GM12878 (cell line): Measurements from ENCODE around the gene CKS1B. TPM values are rescaled to one million over a fixed set of nuclear protein-coding genes. Genes with fewer than 3 reads are reported as not detected.

Source experiments
- ATAC-seq: fragments of 200-7000 bp; cut with Tn5 transposase; 3 replicates; pipeline ENCODE4 v1.9.1; 2020; ENCODE audit warnings: mild to moderate bottlenecking, moderate library complexity
- BruUV-seq: library from RNA; stranded (reverse); fragments of 400-500 nt; replicated peaks from 2 replicates; lab custom pipeline; 2021; lab: Mats Ljungman, UMichigan
- CTCF ChIA-PET: fragments of 300-600 bp; sonication (Branson Sonifier 250); formaldehyde crosslinking; extraction: SDS; loops from one replicate; lab custom pipeline; 2021; ENCODE audit warnings: inconsistent platforms; lab: Yijun Ruan, JAX
- POLR2A ChIA-PET: fragments of 350-600 bp; formaldehyde crosslinking; extraction: SDS; loops from one replicate; lab custom pipeline; 2021; ENCODE audit warnings: inconsistent platforms; lab: Charles Lee
- RAD21 ChIA-PET: fragments of 300-600 bp; sonication (Branson Sonifier 250); formaldehyde crosslinking; loops from one replicate; lab custom pipeline; 2023; ENCODE audit warnings: antibody characterized with exemption; ENCODE audit not compliant: unreplicated experiment; lab: Charles Lee
- SMC1A ChIA-PET: fragments of 300-600 bp; sonication (Branson Sonifier 250); formaldehyde crosslinking; loops from one replicate; lab custom pipeline; 2023; ENCODE audit not compliant: unreplicated experiment, uncharacterized antibody; lab: Charles Lee
- DNase-seq: peaks from one replicate; pipeline ENCODE4 v3.0.0-alpha.2; 2011; ENCODE audit warnings: low read depth, low spot score
- FAIRE-seq: peaks from 3 replicates; lab custom pipeline; 2011; peaks lifted over from hg19 to GRCh38; lab: Jason Lieb, UNC
- H2AFZ ChIP-seq: 2 replicates; pipeline ENCODE4 v1.6.0; 2011; ENCODE audit warnings: low read depth, low read length, control low read depth; ENCODE audit not compliant: control insufficient read depth
- H3K27ac ChIP-seq: 2 replicates; pipeline ENCODE4 v1.5.1; 2011; ENCODE audit warnings: control low read depth; ENCODE audit not compliant: control insufficient read depth, insufficient read depth
- H3K27me3 ChIP-seq, 2 experiments: replicated peaks in 1 of 2; 2 replicates each; pipeline versions ENCODE4 v1.6.0 to v1.6.1; 2011; ENCODE audit warnings: low read length in 1 of 2; ENCODE audit not compliant: control insufficient read depth in 2 of 2, insufficient read depth in 2 of 2
- H3K36me3 ChIP-seq, 2 experiments: 2 replicates each; pipeline ENCODE4 v1.5.1; 2011; ENCODE audit warnings: low read length in 1 of 2; ENCODE audit not compliant: control insufficient read depth in 2 of 2, insufficient read depth in 2 of 2
- H3K4me1 ChIP-seq: 2 replicates; pipeline ENCODE4 v1.6.1; 2011; ENCODE audit warnings: mild to moderate bottlenecking, low read length, moderate library complexity, mixed read lengths; ENCODE audit not compliant: control insufficient read depth, insufficient read depth
- H3K4me2 ChIP-seq: 2 replicates; pipeline ENCODE4 v1.6.0; 2011; ENCODE audit warnings: control low read depth; ENCODE audit not compliant: control insufficient read depth, insufficient read depth
- H3K4me3 ChIP-seq: fragments of 200-600 bp; sonication (generic); 2 replicates; pipeline ENCODE4 v1.5.1; 2016
- H3K79me2 ChIP-seq: 2 replicates; pipeline ENCODE4 v1.6.0; 2011; ENCODE audit warnings: low read length; ENCODE audit not compliant: control insufficient read depth, insufficient read depth
- H3K9ac ChIP-seq: 2 replicates; pipeline ENCODE4 v1.8.0; 2011; ENCODE audit warnings: low read length, control low read depth, mixed read lengths; ENCODE audit not compliant: control insufficient read depth, insufficient read depth
- H3K9me3 ChIP-seq: replicated peaks from 3 replicates; pipeline ENCODE4 v1.5.1; 2011; ENCODE audit warnings: mild to moderate bottlenecking, low read length; ENCODE audit not compliant: control insufficient read depth, insufficient read depth
- H4K20me1 ChIP-seq: 2 replicates; pipeline ENCODE4 v1.6.0; 2011; ENCODE audit not compliant: control insufficient read depth, insufficient read depth
- E4F1 ChIP-seq: fragments of 450-650 bp; IDR thresholded peaks from 2 replicates; pipeline ENCODE4 v1.6.1; 2018; ENCODE audit warnings: borderline replicate concordance, mild to moderate bottlenecking; ENCODE audit not compliant: partially characterized antibody
- EED ChIP-seq: sonication (generic); IDR thresholded peaks from 2 replicates; pipeline ENCODE4 v1.6.1; 2016; ENCODE audit warnings: antibody characterized with exemption, low read depth
- IKZF1 ChIP-seq: fragments of 450-650 bp; conservative IDR thresholded peaks from 2 replicates; pipeline ENCODE4 v1.6.1; 2017; ENCODE audit warnings: antibody characterized with exemption, mild to moderate bottlenecking
- LARP7 ChIP-seq: fragments of 450-650 bp; IDR thresholded peaks from 2 replicates; pipeline ENCODE4 v1.6.1; 2017; ENCODE audit warnings: mild to moderate bottlenecking
- MEF2B ChIP-seq: fragments of 450-650 bp; IDR thresholded peaks from 2 replicates; pipeline ENCODE4 v1.6.1; 2018; ENCODE audit warnings: mild to moderate bottlenecking, moderate library complexity; ENCODE audit not compliant: partially characterized antibody, poor library complexity, severe bottlenecking
- MTA2 ChIP-seq: fragments of 450-650 bp; IDR thresholded peaks from 2 replicates; pipeline ENCODE4 v1.6.1; 2016; ENCODE audit warnings: low read depth, mild to moderate bottlenecking, moderate library complexity
- SMAD5 ChIP-seq: IDR thresholded peaks from 2 replicates; pipeline ENCODE4 v1.6.1; 2016; ENCODE audit warnings: antibody characterized with exemption, low read depth
- SRF ChIP-seq, 2 experiments: IDR thresholded peaks; 2 replicates each; pipeline ENCODE4 v1.6.1; 2011; ENCODE audit warnings: low read depth in 2 of 2, low read length in 2 of 2, mild to moderate bottlenecking in 1 of 2, moderate library complexity in 1 of 2
- YY1 ChIP-seq: IDR thresholded peaks from 2 replicates; pipeline ENCODE4 v1.6.1; 2011; ENCODE audit warnings: low read depth, mild to moderate bottlenecking, low read length
- WGBS: methylation state at CpG from one replicate; pipeline ENCODE4 v1.1.6; 2016; ENCODE audit warnings: low lambda C conversion rate; ENCODE audit not compliant: insufficient replicate concordance, insufficient coverage; ENCODE audit errors: missing lambda C conversion rate; 5-methylcytosine and 5-hydroxymethylcytosine counted together
- in situ Hi-C: fragments of 300-500 bp; cut with MboI; formaldehyde crosslinking; loops from 9 replicates; pipeline ENCODE4 v1.14.3; 2018; ENCODE audit warnings: mixed read lengths
- intact Hi-C: fragments of 100-400 bp; cut with micrococcal nuclease; formaldehyde crosslinking; loops from one replicate; pipeline ENCODE4 v1.14.2; 2022; ENCODE audit not compliant: unreplicated experiment
- polyA plus RNA-seq, 11 experiments: library from polyadenylated mRNA; depleted of rRNA in 4 of 11; unstranded in 6 of 11; stranded (reverse) in 5 of 11; fragments of >200 nt; fragmentation: Nextera tagmentation in 4 of 11; fragmentation: Illumina TruSeq in 1 of 11; extraction: Ambion mirVana in 4 of 11; extraction: Trizol in 1 of 11; gene quantifications; 1 replicate in 1 of 11; 2 replicates in 10 of 11; pipeline versions ENCODE4 v1.2.1 to v1.2.3, GENCODE V29; 2011 to 2016; ENCODE audit warnings: inconsistent platforms in 2 of 11, missing spikeins in 2 of 11, low read depth in 1 of 11
- total RNA-seq, 4 experiments: library from RNA; depleted of rRNA in 3 of 4; stranded (reverse); fragments of >200 nt in 3 of 4; fragmentation: Illumina TruSeq in 1 of 4; extraction: Trizol in 1 of 4; gene quantifications; 2 replicates each; pipeline versions ENCODE4 v1.2.1 to v1.2.3, GENCODE V29; 2013 to 2021

The CKS1B gene
- total and polyA plus RNA-seq, 10 of the 15 experiments (the other 5 are each of a cell fraction or from before 2014, with no cell fraction given), result 125 to 608 (median 364) TPM

DNA sequence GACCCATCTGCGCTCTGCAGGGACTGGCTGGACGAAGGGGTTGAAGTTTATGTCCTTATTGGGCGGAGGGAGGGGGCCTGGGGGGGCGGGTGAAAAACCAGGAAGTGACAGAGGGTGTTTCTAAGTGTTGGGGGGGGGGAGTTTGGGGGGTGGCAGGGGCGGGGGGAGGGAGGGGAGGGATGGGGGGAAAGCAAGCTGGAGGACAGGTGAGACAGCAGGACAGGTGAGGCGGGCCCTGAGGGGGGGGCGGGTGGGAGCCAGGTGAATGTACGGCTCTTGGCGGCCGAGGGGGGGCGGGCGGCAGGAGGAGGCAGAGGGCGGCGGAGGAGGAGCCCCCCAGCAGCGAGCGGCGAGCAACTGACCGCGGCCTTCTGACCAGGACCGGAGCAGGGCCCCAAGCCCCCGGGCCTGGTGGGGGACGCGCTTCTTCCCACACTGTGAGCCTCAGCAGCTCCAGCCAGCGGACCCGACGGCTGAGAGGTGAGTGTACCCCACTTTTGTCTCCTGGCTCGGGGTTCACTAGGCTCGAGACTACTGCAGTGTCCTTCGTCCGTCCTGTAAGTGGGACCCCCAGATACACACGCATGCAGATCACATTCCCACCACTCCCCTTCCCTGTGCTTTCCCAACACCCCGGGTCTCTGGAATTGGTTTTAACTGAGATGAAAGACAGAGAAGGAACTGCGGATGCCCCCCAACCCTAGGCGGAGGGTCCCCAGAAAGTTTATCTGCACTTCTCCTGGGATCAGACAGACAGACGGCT lies 28.2 kb downstream of the CKS1B start, which contains the start of gene ZBTB7B:
Gene ZBTB7B (plus strand): TSS at position 339 of the 763 bp plus-strand sequence. CDS start 11,859 bp downstream, outside the sequence.
- FAIRE-seq (no peak), ATAC-seq (no peak; the same call in 2 of the 3 replicates), DNase-seq (no peak)
- H3K79me2 ChIP-seq, result peaks cover 52% of the 10 kb centered on the region
- H3K9me3 ChIP-seq, result no peaks in the 10 kb centered on the region
- WGBS, result 0% methylated on average over 24 of the region's 35 CpGs
- peak within 1 kb of the TSS; percentile 99 for H3K4me3 ChIP-seq
- ChIA-PET SMC1A (interaction anchor here (1.3 kb wide), 1 partner anchor 10 kb away, joined by 3 read pairs; no protein-coding TSS in a partner anchor), POLR2A (interaction anchor here (0.6 to 1.9 kb wide), 9 partner anchors 14 to 799 kb away, joined by 3 to 8 read pairs (median 4); partner anchors contain the start of genes ADAM15, FLAD1 and SHC1), RAD21 (interaction anchor here (1.1 to 3.3 kb wide), 2 partner anchors 15 to 82 kb away, joined by 5 to 14 read pairs; no protein-coding TSS in a partner anchor), CTCF (interaction anchor here (0.6 to 11.0 kb wide), 4 partner anchors 14 to 124 kb away, joined by 3 to 226 read pairs (median 30); partner anchors contain the start of genes CKS1B, FLAD1 and SHC1)
- H3K27ac ChIP-seq, result peak within 1 kb of the TSS; percentile 91
- intact Hi-C loops (loop anchor here (2.0 to 5.0 kb wide), 2 partner anchors 14 to 40 kb away; partner anchors contain the start of gene PYGO2), in situ Hi-C loops (no loop called here)
- BruUV-seq, result no TSS peak
- 0 out of 2 replicates have a peak, but pooled peaks cover 3% of the 10 kb centered on the region for H4K20me1 ChIP-seq
- H3K36me3 ChIP-seq, result no peaks in the 10 kb centered on the region; a peak in 1 of 4 replicates
- H3K27me3 ChIP-seq, result no peaks in the 10 kb centered on the region
- 0 out of 2 replicates have a peak, but pooled peaks have one; percentile 18 for TF ChIP-seq EED
- TF ChIP-seq MTA2, result peak; percentile 20; the same call in 1 of the 2 replicates
- TF ChIP-seq LARP7, result peak; percentile 48; the same call in 1 of the 2 replicates
- no peak for TF ChIP-seq YY1
- TF ChIP-seq IKZF1, result peak; percentile 46
- TF ChIP-seq SMAD5, result no peak
- peak; percentile 9 for TF ChIP-seq MEF2B
- TF ChIP-seq E4F1, result peak; percentile 6
- TF ChIP-seq SRF (IDR thresholded peaks at IDR 0.05; ENCODE audit: low read depth in 2 of 2, low read length in 2 of 2), result peak in 1 of 2 experiments; percentile 42; a peak in 1 of 4 replicates
- TF ChIP-seq, all 136 proteins: peak for 7
- H3K4me2 ChIP-seq, result peak within 1 kb of the TSS; percentile 98
- peaks cover 38% of the 10 kb centered on the region for H3K4me1 ChIP-seq
- H3K9ac ChIP-seq, result peak within 1 kb of the TSS; percentile 85
- H2AFZ ChIP-seq, result peak within 1 kb of the TSS; percentile 90
